ENCODE measurements around the gene TRIM6.

GRCh38 chr11:5580577-5580976, 15.9 kb upstream of the TRIM6 start, which contains the start of gene OR52B6:
- TF ChIP-seq, protein P1, sequence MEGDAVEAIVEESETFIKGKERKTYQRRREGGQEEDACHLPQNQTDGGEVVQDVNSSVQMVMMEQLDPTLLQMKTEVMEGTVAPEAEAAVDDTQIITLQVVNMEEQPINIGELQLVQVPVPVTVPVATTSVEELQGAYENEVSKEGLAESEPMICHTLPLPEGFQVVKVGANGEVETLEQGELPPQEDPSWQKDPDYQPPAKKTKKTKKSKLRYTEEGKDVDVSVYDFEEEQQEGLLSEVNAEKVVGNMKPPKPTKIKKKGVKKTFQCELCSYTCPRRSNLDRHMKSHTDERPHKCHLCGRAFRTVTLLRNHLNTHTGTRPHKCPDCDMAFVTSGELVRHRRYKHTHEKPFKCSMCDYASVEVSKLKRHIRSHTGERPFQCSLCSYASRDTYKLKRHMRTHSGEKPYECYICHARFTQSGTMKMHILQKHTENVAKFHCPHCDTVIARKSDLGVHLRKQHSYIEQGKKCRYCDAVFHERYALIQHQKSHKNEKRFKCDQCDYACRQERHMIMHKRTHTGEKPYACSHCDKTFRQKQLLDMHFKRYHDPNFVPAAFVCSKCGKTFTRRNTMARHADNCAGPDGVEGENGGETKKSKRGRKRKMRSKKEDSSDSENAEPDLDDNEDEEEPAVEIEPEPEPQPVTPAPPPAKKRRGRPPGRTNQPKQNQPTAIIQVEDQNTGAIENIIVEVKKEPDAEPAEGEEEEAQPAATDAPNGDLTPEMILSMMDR (IDR thresholded peaks at IDR 0.05), result no peak
- no peak for TF ChIP-seq ZNF232 (CRISPR knock-in tag; IDR thresholded peaks at IDR 0.05)
- no peak for TF ChIP-seq KAT7 (CRISPR knock-in tag; IDR thresholded peaks at IDR 0.05; ENCODE audit: borderline replicate concordance)

Measured in WTC11 (cell line).